SU-DHL-6 (cell line): ENCODE data around the gene IRF1.

Experiments
- H2AFZ ChIP-seq: fragments of 200-600 bp; sonication (generic); 2 replicates; pipeline ENCODE4 v1.6.1; 2014; ENCODE audit warnings: low read depth, mild to moderate bottlenecking, moderate library complexity, mixed read lengths, antibody characterized with exemption, low read length; ENCODE audit not compliant: severe bottlenecking
- H3F3A ChIP-seq: fragments of 200-600 bp; shearing (Covaris generic); 2 replicates; pipeline ENCODE4 v1.6.0; 2016; ENCODE audit warnings: antibody characterized with exemption, mild to moderate bottlenecking; ENCODE audit not compliant: insufficient read depth
- H3K27ac ChIP-seq: fragments of 200-600 bp; sonication (generic); 2 replicates; pipeline ENCODE4 v1.5.1; 2016; ENCODE audit warnings: low read depth, mild to moderate bottlenecking, low read length, moderate library complexity, mixed read lengths
- H3K27me3 ChIP-seq: fragments of 200-600 bp; sonication (generic), shearing (Covaris generic); 2 replicates; pipeline ENCODE4 v1.6.0; 2014; ENCODE audit warnings: mild to moderate bottlenecking, low read length
- H3K36me3 ChIP-seq: fragments of 200-600 bp; sonication (generic); 2 replicates; pipeline ENCODE4 v1.6.1; 2014; ENCODE audit warnings: mild to moderate bottlenecking, low read length, mixed read lengths
- H3K4me2 ChIP-seq: fragments of 300-600, 200-600 bp; shearing (Covaris generic), sonication (generic); 2 replicates; pipeline ENCODE4 v1.6.0; 2014; ENCODE audit warnings: low read length, low read depth, mild to moderate bottlenecking; ENCODE audit not compliant: poor library complexity, severe bottlenecking
- H3K4me3 ChIP-seq: fragments of 200-600 bp; sonication (generic); 2 replicates; pipeline ENCODE4 v1.5.1; 2014; ENCODE audit warnings: antibody characterized with exemption, low read length, mild to moderate bottlenecking, mixed read lengths; ENCODE audit not compliant: insufficient read depth, poor library complexity, severe bottlenecking
- H3K79me2 ChIP-seq: fragments of 200-600 bp; sonication (generic); 2 replicates; pipeline ENCODE4 v1.6.1; 2014; ENCODE audit warnings: mild to moderate bottlenecking, low read length, moderate library complexity; ENCODE audit not compliant: insufficient read depth
- H3K9ac ChIP-seq: fragments of 200-600 bp; sonication (generic); 2 replicates; pipeline ENCODE4 v1.7.0; 2014; ENCODE audit warnings: mild to moderate bottlenecking, low read length
- H3K9me2 ChIP-seq: fragments of 200-600 bp; sonication (generic); replicated peaks from 2 replicates; pipeline ENCODE4 v1.6.1; 2014; ENCODE audit warnings: low read length; ENCODE audit not compliant: insufficient read depth
- H3K9me3 ChIP-seq: fragments of 200-600 bp; sonication (generic); 2 replicates; pipeline ENCODE4 v1.6.1; 2014; ENCODE audit warnings: low read length, mixed read lengths; ENCODE audit not compliant: insufficient read depth
- H4K20me1 ChIP-seq: fragments of 200-600 bp; sonication (generic); 2 replicates; pipeline ENCODE4 v1.6.1; 2014; ENCODE audit warnings: low read depth, mild to moderate bottlenecking, antibody characterized with exemption, low read length, moderate library complexity, mixed read lengths
- EZH2phosphoT487 ChIP-seq: fragments of 200-600 bp; sonication (generic), shearing (Covaris generic); conservative IDR thresholded peaks from 2 replicates; pipeline ENCODE4 v1.6.1; 2018; ENCODE audit warnings: mild to moderate bottlenecking, antibody characterized with exemption, low read length, moderate library complexity, mixed read lengths
- TF ChIP-seq, protein P1 (sequence below): fragments of 200-600 bp; sonication (generic); IDR thresholded peaks from one replicate; pipeline ENCODE4 v1.5.1; 2017; ENCODE audit warnings: antibody characterized with exemption, mild to moderate bottlenecking, low read length, moderate library complexity; ENCODE audit not compliant: insufficient read depth, poor library complexity, severe bottlenecking

The IRF1 gene

DNA sequence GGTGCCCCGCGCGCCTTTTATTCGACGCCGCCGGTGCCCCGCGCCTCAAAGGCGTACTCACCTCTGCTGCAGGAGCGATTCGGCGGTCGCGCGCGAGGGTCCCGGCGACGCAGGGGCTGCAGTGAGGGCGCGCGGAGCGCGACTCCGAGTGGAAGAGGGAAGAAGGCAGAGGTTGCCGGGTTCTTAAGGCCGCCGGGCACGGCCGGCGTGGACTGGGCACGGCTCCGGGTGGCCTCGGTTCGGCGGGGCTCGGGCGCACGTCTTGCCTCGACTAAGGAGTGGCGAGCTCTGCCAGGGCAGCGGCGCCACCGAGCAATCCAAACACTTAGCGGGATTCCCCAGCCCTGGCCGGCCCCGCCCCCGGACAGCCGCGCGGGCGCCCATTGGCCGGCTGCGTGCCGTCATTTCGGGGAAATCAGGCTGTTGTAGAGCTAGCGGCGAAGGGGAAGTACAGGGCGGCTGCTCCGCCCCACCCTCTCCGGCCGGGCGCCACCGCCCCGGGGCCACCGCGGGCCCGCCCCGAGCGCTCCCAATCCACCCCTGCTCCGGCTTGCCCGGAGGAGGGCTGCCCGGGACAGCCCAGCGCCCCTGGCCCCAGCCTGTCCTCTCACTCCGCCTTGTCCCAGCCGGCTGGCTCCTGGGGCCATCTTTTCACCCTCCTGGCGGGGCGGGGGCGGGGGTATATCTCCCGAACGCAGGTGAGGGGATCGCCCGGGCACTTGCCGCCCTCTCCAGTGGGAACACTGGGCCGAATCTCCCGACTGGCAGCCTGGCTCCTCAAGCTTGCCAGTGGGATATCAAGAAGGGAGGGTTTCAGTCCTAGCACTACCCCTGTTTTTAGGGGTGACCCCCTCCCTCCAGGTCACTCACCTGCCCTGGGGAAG lies at the start of gene IRF1:
Gene IRF1 (minus strand): TSS at position 290 of the 884 bp plus-strand sequence. CDS start 1,295 bp downstream, outside the sequence.
- H3K9me3 ChIP-seq: no peaks in the 10 kb centered on the region
- peaks cover 4% of the 10 kb centered on the region; the same call in 1 of the 2 replicates for H3K79me2 ChIP-seq
- H3K4me3 ChIP-seq: peak within 1 kb of the TSS; percentile 79
- H3K9me2 ChIP-seq: no peaks in the 10 kb centered on the region
- peaks cover 9% of the 10 kb centered on the region for H3F3A ChIP-seq
- no peaks in the 10 kb centered on the region for H3K27me3 ChIP-seq
- no peaks in the 10 kb centered on the region for H4K20me1 ChIP-seq
- no peaks in the 10 kb centered on the region for H3K36me3 ChIP-seq
- peak within 1 kb of the TSS; percentile 62 for H3K27ac ChIP-seq
- peak within 1 kb of the TSS; percentile 98 for H2AFZ ChIP-seq
- peak within 1 kb of the TSS; percentile 81 for H3K4me2 ChIP-seq
- H3K9ac ChIP-seq: peak within 1 kb of the TSS; percentile 74
- TF ChIP-seq, protein P1, sequence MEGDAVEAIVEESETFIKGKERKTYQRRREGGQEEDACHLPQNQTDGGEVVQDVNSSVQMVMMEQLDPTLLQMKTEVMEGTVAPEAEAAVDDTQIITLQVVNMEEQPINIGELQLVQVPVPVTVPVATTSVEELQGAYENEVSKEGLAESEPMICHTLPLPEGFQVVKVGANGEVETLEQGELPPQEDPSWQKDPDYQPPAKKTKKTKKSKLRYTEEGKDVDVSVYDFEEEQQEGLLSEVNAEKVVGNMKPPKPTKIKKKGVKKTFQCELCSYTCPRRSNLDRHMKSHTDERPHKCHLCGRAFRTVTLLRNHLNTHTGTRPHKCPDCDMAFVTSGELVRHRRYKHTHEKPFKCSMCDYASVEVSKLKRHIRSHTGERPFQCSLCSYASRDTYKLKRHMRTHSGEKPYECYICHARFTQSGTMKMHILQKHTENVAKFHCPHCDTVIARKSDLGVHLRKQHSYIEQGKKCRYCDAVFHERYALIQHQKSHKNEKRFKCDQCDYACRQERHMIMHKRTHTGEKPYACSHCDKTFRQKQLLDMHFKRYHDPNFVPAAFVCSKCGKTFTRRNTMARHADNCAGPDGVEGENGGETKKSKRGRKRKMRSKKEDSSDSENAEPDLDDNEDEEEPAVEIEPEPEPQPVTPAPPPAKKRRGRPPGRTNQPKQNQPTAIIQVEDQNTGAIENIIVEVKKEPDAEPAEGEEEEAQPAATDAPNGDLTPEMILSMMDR: no peak
- TF ChIP-seq EZH2phosphoT487: no peak

DNA sequence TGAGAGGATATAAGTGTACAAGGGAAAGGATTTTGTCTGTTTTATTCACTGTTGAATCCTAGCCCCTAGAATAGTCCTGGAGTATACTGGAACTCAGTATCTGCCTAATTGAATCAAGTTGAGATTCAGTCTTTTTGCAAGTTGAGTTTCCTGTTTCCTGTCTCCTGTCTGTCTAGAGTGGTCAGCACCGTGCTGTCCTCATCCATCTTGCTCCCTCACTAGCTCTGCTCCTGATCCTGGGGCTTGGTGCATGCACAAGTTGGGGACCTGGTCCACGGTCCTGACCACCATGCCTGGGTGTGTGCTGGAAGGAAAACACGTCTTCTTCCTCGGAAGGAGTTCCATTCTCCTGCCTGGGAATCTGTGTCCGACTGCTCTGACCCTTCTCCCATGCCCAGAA lies 49.6 kb upstream of the IRF1 start:
- Histone ChIP-seq H3K27ac (no peak overlapping the region), H3K9me3 (no peaks in the 10 kb centered on the region), H3K9ac (no peak overlapping the region), H2AFZ (no peak overlapping the region), H3K9me2 (no peaks in the 10 kb centered on the region), H3K4me2 (no peak overlapping the region), H3K27me3 (no peaks in the 10 kb centered on the region), H4K20me1 (no peaks in the 10 kb centered on the region), H3K4me3 (no peak overlapping the region), H3F3A (no peaks in the 10 kb centered on the region), H3K79me2 (no peaks in the 10 kb centered on the region), H3K36me3 (no peaks in the 10 kb centered on the region)
- TF ChIP-seq, protein P1: no peak
- no peak for TF ChIP-seq EZH2phosphoT487

GRCh38 chr5:132539716-132540115 lies 49.1 kb upstream of the IRF1 start:
- H3K9me3 ChIP-seq: no peaks in the 10 kb centered on the region
- H4K20me1 ChIP-seq: no peaks in the 10 kb centered on the region
- H2AFZ ChIP-seq: no peak overlapping the region
- H3K79me2 ChIP-seq: no peaks in the 10 kb centered on the region
- no peaks in the 10 kb centered on the region for H3K9me2 ChIP-seq
- H3K36me3 ChIP-seq: no peaks in the 10 kb centered on the region
- H3F3A ChIP-seq: no peaks in the 10 kb centered on the region
- TF ChIP-seq, protein P1: no peak
- TF ChIP-seq EZH2phosphoT487: no peak
- H3K27ac ChIP-seq: no peak overlapping the region
- no peak overlapping the region for H3K9ac ChIP-seq
- H3K4me3 ChIP-seq: no peak overlapping the region
- H3K27me3 ChIP-seq: no peaks in the 10 kb centered on the region
- no peak overlapping the region for H3K4me2 ChIP-seq
